NCI-H2227 (cell line): ENCODE data around the gene GMDS.

Source experiments
- DNase-seq: peaks from one replicate; lab custom pipeline; 2025; ENCODE audit not compliant: unreplicated experiment; lab: John Stamatoyannopoulos, UW

Gene GMDS

DNA sequence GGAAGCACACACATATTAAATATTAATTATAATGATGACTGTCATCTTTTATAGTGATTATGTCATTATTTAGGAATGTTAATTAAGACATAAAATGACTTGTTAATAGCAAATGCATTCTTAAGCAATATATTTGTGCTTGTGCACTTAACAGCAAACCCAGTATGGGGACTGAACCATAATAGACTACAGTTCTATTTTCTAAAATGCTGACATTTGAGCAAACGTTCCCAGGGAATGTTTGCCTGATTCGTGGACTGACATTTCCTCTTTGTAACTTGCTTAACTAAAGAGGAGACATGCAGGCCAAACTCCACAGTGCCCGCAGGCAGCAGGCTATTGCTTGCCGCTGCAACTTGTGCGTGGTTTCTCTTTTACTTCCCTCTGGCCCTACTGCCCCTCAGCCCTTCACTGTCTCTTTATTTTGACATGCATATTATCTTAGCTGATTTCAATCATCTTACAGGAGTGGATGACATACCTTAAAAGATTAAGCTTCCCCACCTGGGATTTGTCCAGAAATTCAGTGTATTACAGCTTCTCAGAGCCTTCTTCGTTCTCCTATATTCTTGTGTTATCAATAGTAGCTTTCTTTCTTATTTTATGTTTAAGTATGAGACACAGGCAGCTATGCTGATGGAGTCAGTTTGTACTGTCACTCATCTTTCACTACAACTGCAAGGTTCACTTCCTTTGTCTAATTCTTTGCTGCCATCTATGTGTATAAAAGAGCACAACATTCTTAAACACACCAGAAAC, 141.5 kb downstream of the GMDS start:
- DNase-seq = peak; percentile 68

DNA sequence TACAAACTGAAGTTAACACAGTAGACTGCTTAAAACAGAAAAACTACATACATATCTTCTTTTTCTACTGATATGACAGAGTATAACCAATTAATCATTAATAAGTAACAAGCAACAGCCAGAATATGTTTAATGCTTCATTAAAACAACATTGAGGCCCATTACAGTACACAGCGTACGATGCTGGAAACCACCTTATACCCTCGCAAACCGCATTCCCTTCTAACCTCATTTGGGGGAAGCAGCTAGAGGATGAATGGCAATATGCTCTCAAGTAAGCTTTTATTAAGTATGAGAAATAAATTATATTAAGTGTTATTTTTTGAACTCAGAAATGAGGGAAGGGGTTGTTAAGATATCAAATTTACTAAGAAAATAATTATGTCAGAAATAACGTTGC, 142.4 kb downstream of the GMDS start:
- DNase-seq = no peak

DNA sequence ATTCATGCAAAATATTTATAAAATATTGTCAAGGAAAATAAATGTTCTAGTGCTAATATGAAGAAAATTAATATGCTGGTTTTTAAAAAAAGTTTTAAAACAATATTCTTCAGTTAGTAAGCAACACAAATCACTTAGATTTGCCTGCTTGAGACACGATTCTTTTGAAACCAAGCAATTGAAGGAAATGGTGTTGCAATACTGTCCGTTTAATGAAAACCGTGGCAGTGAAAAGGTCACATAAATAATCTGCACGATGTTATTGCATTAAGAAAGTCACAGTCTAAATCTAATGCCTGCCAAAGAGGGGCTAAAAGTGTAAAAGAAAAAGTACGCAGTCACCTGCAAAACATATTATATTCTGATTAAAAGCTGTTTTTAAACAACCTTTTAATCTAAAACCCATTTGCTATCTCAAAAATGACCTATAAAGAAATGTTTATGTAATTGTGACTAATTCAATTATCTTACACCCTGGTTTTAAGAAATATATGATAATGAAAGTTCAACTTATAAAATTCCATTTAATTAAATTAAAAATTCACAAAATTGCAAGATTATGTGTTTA, 143.0 kb downstream of the GMDS start:
- no peak for DNase-seq

DNA sequence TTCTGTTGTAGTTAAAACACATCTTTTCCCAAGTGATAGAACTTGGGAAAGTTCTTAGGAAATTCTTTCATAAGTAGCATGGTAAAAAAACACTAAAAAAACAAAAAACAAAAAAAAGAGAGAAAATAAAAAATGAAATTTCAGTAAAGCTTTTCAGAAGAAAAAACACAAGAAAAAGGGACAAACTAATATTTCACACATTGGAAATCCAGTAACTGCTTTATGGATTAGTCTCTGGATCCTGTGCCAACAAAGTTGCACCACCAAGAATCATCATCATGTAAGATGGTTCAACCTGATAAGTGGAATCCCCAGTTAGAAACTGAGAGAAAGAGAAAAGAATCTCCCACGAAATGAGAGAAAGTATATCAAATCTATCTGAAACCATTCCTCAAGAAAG, 144.2 kb downstream of the GMDS start:
- no peak for DNase-seq

DNA sequence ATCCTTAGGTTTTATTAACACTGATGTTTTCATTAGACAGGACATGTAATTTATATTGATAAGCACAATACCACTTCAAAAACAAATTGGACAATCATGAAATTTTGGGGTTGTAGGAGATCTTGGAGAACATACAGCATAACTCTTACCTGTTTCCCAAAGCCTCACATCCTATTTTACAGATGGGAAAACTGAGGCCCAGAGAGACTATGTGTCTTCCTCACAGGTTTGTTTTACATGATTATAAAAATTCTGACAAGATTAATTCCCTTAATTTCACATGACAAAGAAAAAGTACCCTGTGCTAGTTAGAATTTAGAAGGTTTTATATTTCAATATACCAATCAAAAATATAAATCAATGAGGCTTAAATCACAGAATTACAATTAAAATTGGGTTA, 145.5 kb downstream of the GMDS start:
- no peak for DNase-seq

DNA sequence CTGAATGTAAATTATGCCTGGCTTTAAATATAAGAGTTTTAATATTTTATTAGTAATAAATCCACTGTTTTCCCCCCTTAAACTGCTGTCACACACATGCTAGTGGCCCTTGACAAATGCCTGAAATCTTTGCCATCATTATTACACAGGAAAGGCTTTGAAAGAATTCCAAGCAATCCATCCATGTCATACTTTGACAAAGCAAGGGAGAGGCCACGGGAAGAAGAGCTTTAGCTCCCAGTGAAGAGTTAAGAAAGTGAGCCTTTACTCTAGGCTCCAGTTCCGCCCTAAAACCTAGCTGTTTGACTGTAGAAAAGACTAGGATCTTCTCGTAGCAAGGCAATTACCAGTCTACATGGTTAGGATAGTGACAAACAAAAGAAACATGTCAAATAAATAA, 147.9 kb downstream of the GMDS start:
- no peak for DNase-seq

DNA sequence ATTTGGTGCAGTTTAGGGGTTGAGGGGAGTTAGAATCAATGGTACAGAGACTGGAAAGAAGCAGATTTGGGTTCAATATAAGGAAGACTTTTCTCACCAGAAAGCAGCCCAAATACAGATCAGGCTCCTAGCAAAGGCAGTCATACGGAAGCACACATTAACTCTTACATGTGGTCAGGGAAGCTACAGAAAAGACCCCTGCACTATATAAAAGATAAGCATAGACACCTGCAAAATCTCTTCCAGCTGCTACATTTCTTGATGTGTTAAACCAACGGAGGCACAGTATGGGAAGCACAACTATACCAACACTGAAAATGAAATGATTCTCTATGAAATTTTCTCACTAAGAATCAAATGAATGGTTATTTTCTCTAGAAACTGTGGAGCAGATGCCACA, 150.8 kb downstream of the GMDS start:
- DNase-seq = no peak

DNA sequence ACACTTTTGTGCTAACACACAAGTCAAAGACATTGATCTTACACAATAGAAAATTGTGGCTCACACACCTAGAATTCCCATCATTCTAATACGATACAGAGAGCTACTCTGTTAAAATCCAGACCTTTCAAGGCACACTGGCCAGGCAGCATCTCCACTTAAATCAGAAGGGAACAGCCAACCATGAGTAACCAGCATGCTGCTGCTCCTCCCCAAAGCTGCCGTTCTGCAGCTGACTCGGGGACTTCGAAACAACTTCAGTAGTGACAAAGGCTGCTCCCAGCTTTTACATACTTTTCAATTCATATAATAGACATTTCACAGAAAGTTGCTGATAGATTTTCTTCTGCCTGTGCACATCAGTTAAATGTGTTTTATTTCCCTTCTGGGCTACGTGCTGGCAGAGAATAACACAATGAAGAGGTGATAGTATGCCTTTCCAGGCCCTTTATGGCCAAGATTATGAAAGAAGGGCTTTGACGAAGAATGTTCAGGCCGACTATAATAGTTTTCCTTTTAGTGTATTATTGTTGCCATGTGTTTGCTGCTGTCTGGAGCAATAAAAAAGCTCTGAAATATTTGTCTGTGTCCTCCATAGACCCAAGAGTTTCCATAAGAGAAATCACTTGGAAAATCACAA, 159.0 kb downstream of the GMDS start:
- no peak for DNase-seq

DNA sequence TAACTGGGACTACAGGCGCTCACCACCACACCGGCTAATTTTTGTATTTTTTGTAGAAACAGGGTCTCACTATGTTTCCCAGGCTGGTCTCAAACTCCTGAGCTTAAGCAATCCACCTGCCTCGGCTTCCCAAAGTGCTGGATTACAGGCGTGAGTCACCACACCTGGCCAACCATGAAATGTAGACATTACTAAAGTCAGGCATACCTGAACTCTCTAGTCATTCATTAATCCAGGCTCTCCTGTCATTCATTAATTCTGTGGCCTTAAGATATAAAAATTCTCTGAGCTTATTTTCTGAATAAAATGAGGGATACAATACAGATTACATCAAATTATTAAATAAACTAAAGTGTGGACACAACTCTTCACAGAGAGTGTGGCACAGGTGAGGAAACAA, 159.7 kb downstream of the GMDS start:
- DNase-seq = no peak

DNA sequence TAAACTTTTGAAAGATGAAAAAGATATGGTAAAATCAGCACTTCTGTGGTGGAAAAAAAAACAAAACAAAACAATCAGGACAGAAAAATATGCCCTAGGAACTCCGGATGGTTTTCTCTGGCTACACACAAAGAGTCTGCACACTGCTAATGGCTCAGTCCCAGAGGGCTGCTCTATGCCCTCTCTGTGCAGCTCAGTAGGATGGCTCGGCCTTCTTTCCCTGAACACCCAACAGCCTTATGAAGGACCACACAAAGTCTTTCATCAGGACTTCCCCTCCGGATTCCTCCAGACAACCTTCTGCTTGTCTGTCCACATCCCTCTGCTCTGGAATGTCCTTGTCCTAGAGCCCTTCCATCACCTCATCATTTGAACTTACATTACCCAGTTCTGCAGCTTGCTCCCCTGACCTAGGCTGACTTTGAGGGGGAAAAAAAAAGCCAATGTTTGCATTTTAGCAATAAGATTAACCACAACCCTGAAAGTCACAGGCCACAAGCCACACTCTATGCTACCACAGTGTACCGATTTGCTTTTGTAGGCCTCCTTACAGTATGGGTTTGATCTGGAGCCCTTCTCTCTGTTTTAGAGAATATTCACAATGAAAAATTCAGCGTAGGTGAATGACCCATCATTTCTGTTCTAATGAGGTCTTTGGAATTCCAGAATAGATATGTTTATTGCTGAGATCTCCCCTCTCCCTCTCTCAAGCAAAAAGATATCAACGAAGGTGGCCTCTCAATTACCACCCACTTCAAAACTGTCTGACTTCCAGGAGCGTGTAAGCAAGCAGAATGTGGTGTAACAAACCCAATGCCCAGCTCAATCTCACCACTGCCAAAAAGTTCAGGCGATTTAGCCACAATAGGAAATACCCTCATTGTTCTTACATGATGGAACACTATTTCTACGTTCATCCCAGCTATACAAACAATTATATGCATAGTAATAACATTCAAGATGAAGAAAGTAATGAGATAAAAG, 164.0 kb downstream of the GMDS start:
- no peak for DNase-seq

DNA sequence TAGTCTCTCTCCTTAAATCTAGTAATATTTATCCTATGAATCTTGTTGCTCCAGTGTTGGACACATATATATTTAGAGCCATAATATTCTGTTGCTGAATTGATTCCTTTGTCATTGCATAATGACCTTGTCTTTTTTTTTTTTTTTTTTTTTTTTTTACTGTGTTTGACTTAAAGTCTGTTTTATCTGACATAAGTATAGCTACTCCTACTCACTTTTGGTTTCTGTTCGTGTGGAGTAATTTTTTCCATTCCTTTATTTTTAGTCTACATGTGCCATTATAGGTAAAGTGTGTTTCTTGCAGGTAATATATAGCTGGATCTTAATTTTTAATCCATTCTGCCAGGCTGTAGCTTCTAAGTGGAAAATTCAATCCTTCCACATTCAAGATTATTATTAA, 166.5 kb downstream of the GMDS start:
- no peak for DNase-seq

DNA sequence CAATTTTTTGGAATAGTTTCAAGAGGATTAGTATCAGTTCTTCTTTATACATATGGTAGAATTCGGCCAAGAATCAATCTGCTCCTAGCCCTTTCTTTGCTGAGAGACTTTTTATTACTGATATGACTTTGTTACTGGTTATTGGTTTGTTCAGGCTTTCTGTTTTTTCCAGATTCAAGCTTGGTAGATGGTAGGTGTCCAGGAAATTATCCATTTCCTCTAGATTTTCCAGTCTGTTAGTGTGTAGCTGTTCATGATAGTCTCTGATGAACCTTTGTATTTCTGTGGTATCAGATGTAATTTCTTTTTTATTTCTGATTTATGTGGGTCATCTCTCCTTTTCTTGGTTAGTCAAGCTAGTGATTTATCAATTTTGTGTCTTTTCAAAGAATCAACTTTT, 167.6 kb downstream of the GMDS start:
- DNase-seq = no peak

DNA sequence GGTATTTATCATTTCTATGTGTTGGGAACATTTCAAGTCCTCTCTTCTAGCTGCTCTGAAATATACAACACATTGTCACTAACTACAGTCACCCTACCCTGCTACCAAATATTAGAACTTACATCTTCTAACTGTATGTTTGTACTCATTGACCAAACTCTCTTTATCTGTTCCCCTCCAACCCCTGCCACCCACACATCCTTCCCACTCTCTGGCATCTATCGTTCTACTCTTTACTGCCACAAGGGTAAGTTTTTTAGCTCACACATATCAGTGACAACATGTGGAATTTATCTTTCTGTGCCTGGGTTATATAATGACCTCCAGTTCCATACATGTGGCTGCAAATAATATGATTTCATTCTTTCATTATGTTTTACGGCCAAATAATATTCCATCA, 171.9 kb downstream of the GMDS start:
- no peak for DNase-seq

DNA sequence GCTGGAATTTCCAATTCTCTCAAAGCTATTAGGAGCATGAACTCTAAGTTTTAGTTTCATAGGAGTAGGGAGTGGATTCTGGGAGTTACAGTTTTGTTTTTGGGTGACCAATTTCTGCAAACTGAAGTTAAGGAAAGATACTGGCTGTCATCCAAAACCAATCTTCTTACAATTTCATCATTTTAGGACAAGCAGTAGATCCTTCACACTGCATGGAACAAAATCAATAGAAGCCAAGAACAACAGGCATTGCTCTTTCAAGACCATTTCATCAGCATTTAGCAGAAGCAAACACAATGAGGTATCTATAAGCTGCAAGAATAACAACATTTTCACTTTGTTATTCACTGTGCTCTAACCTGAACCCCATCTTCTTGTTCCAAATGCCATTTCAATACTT, 173.0 kb downstream of the GMDS start:
- DNase-seq = no peak

DNA sequence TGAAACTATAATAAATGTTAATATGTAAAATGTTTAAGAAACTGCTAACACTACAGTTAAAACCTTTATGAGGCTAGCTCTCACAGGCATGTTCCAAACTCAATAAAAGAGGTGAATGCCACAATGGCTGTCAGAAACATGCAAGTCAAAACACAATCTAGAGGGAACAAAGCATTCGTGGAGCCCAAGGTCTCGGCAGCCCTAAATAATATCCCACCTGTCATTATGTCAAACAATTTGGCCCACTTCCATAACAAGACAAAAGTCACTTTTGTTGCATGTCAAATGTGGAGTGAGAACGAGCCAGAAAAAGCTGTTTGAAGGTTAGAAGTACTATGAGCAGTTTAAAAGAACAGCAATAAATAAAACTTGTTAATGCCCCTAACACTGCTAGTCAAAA, 181.9 kb downstream of the GMDS start:
- DNase-seq = no peak

DNA sequence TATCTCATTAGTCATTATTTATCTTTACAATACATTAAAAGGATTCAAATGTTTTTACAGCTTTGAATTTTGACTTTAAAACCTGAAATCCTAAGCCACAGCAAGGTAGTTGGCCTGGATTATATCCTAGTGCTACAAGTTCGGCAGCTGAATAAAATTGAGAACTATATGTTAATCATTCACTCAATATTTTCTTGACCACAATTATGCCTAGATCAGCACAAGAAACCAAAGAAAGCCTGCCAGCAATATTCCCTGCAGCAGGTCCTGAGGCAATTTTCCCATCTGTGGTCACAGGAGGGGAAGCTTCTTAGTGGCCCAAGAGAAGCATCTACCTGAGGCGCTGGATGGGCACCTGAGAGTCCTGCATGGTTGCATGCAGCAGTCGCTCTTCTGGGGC, 183.5 kb downstream of the GMDS start:
- DNase-seq = no peak

DNA sequence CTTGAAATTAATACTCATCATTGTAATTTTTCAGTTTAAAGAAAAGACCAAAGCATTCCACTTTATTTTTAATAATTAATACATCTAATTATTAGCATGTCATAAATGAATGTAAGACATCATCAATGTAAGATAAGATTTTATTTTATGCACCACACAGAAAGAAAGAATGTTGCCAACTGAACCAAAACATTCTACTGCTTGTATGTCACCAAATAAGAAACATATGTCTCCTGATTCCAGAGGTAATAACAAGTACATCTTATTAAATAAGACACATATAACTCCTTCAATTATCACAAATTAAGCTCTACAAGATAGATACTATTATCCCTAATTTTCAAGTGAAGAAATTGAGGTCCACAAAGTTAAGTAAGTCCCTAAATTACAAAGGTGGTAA, 189.5 kb downstream of the GMDS start:
- DNase-seq = no peak

DNA sequence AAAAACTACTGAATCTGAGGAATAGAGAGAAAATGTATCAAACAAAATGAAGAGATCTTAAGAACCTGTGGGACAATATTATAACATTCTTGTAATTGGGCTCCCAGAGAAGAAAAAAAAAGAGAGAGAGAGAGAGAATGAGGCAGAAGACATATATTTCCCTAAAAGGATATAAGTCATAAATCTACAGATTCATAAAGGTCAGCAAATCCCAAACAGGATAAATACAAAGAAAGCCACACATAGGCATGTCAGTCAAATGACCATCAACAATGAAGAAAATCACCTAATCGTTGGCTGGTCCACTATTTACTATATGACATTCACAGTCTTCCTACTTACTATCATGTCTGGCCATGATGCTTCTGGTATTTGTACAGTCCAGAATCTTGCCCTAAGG, 190.3 kb downstream of the GMDS start:
- DNase-seq = no peak

DNA sequence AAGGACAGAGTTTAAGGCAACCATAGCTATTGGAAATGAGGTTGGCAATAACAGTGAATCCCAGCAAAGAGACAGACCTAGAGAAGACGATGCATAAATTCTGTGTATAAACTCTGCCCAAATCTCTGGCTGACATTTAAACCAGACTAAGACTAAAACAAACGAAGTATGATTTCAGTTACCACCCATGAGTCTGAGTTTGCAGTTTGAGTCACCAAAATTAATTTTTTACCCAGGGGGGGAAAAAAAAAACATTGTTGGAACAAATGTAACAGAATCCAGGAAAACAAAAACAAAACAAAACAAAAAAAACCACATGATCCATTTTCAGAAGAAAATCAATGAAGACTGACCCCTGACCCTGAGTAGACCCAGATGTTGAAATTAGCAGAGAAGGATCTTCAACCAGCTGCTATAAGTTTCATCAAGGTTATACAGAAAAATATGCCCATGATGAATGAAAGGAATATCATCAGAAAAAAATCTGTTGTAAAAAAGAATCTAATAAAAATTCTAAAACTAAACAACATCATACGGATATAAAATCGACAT, 190.8 kb downstream of the GMDS start:
- no peak for DNase-seq

DNA sequence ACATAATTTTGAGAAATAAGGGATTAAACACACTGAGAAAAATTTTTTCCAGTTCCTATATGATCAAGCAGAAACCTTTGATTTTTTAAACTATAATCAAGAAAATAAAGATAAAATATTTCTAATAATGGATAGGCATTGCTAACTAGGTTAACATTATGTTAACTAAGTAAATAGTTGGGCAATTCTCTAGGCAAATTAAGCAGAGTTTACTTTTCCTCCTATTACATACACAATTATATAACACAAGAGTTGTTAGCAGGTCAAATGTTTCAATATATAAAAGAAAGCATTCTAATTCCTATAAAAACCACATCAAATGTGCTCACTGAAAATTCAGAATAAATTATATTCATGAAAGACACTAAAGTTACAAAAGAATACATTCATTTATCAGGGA, 191.7 kb downstream of the GMDS start:
- DNase-seq = no peak

DNA sequence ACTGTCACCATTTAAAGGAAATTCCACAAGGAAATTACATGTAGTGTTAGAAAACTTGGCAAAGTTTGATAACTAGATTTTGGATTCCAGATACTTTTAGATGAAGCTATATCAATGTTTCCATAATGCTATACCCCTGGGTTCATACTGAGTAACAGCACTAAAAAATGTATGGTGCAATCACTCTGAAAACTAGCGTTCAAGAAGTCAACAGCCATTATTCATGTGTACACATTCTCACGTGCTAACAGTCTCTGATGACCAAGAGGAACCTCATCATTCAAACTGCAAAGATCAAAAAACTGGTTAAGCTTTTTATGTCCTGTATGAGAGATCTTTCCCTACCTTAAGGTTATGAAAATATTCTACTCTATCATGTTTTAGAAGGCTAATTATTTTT, 197.6 kb downstream of the GMDS start:
- DNase-seq = no peak
